Breast epithelium (tissue), 3 donors: Measurements from ENCODE around the gene SDK1.

Experiments
- POLR2A ChIP-seq: fragments of 450-650 bp; IDR thresholded peaks from one replicate; pipeline ENCODE4 v1.6.1; 2016; ENCODE audit warnings: antibody characterized with exemption, mild to moderate bottlenecking, moderate library complexity
- POLR2AphosphoS5 ChIP-seq, 3 donors: sonication (generic); formaldehyde crosslinking; IDR thresholded peaks; one replicate each; pipeline ENCODE4 v1.6.1; 2017; ENCODE audit warnings: antibody characterized with exemption in 3 of 3

DNA sequence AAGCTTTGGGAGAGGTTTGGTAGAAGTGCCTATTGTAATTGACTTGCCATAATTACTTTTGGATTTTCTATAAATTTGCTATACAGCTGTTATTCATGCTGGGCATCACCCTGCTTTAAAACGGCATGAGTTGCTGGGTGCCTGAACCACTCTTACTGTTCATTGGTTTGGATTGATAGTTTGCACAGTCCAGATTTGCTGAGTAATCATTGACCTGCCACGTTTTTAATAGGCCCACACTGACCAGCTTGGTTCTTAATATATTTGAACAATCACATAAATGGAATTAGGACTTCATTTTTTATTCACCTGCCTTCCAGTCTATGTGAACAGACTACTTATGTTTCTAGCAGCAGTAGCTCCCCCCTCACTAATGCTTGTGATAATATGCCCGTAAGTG is 630.8 kb downstream of the SDK1 start:
- TF ChIP-seq POLR2A: no peak
- TF ChIP-seq POLR2AphosphoS5 (IDR thresholded peaks at IDR 0.05): no peak
